HTERT RPE-1 (cell line): ENCODE results near the gene DOCK4.
"Not testable (repeated sequence)": the region's sequence is repeated elsewhere in the genome, so short reads cannot be mapped to it uniquely, and the experiment has no call there.

Experiments
- in situ Hi-C: fragments of 300-500 bp; cut with MboI; formaldehyde crosslinking; loops from 4 replicates; pipeline ENCODE4 v1.14.3; 2020; ENCODE audit warnings: low sequenced_read_pairs

Gene DOCK4

GRCh38 chr7:112137141-112138101 lies 68.8 kb downstream of the DOCK4 start:
- in situ Hi-C loops = no loop called here

DNA sequence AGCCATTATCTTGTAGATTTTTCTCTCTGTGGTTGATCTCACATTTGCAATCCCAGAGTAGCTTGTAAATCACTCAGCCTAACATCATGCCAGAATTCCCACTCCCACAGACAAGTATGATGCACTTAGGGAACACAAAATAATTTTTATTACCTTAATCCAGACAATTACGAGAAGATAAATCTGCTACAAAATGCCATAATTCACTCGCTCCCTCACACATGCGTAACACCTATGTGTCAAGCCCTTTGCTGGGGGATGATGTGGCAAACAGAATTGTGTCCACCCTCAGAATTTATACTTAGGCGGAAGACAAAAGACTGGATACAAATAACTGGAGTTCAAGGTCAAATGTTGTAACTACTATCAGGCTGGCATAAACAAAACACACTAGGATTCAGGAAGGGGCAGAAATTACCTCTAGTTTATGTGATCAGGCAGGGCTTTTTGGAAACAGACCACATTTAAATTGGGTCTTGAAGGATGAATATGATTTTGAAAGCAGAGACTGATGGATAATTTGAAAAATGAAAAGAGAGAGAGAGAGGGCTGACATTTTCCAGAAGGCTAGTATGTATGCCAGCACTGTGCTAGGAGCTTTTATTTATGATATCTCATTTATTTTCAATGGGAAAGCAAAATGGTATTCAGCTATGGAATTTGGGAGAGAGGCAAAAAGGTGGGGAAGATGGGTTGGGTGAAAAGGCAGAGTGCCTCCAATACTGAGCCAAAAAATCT lies 69.8 kb downstream of the DOCK4 start:
- in situ Hi-C loops = no loop called here

DNA sequence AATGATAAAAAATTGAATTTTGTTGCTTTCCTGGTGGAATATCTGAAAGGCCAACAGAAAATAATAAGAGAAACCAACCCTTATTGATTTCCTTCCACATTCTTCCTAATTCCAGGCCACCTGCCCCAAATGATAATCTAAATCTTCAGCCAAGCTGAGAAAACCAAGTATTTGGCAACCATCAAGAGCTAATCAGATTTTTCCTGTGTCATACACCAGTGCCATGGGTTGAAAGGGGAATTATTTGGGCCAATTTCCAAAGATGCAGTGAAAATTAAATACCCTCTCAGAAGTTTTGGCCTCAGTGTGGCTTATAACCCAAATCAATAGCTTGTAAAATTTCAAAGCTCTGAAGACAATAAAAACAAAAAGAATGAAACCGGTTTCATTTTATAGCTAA lies 70.4 kb downstream of the DOCK4 start:
- in situ Hi-C loops = no loop called here

DNA sequence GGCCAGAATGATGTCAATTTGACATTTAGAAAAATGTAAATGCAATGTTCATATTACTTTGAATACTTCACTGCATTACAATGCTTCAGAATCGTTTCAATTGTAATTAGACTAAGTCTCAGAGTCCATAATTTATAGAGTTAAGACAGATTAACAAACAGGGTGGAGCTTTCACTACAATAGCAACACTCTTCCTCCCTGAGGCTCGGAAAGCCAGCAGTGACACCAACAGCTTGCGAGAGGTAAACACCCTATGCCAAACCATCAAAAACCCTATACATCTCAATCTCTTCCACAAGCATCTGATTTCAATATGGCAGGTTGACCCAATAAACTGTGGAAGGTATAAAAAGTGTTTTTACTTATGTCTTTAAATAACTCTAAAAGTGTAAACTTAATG lies 72.2 kb downstream of the DOCK4 start:
- in situ Hi-C loops = no loop called here

GRCh38 chr7:112133328-112133727 lies 72.9 kb downstream of the DOCK4 start:
- in situ Hi-C loops = no loop called here

GRCh38 chr7:112132051-112132694 lies 74.0 kb downstream of the DOCK4 start:
- in situ Hi-C loops = no loop called here

GRCh38 chr7:112130729-112131410 lies 75.3 kb downstream of the DOCK4 start:
- in situ Hi-C loops = no loop called here

GRCh38 chr7:112129655-112130323 lies 76.4 kb downstream of the DOCK4 start:
- in situ Hi-C loops = no loop called here

GRCh38 chr7:112128461-112129425 lies 77.5 kb downstream of the DOCK4 start:
- in situ Hi-C loops = not testable (repeated sequence)

DNA sequence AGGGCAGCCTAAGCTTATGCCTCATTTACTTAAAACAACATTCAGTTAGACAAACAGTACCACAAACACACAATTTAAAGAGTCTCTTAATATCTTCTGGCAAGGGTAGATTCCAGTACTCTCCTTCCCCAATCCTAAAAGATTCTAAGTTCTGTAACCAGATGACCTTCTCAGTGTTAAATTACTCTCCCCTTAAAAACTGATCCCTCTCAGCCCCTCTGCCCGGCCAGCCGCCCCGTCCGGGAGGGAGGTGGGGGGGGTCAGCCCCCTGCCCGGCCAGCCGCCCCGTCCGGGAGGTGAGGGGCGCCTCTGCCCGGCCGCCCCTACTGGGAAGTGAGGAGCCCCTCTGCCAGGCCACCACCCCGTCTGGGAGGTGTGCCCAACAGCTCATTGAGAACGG lies 78.2 kb downstream of the DOCK4 start:
- in situ Hi-C loops = not testable (repeated sequence)

DNA sequence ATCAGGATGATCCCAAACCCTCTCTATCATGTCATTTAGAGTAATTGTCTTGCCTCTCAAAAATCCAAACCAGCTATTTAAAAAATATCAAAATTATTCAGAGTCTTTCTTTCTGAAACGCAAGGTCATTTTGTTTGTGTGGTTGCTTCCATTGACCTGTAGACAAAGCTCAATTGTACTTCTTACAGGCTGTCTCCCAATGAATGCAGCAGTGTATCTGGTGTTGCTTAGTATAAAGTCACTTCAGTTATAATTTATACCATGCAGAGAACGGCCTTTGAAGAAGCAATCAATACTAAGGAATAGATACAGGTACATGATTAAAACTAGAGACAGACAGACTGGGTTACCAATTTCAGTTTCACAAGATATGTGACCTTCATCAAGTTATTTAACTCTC lies 80.9 kb downstream of the DOCK4 start:
- in situ Hi-C loops = no loop called here

GRCh38 chr7:112124061-112124766 lies 82.0 kb downstream of the DOCK4 start:
- in situ Hi-C loops = no loop called here

DNA sequence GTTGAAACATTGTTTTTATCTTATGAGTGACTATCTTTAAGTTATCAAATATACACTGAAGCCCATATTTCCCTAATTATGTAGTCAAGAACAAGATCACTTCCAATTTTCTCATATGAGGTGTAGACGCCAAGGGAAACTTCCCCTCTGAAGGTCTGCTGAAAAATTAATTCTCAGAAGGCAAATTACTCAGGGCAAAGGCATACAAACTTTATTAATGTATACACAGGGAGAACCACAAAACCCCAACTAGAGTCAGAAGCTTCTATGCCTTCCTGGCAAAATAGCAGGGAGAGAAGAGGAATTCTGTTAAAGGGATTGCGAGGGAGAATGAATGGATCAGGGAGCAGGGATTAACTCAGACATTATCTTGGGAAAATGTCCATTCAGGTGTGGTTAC lies 83.4 kb downstream of the DOCK4 start:
- in situ Hi-C loops = no loop called here

DNA sequence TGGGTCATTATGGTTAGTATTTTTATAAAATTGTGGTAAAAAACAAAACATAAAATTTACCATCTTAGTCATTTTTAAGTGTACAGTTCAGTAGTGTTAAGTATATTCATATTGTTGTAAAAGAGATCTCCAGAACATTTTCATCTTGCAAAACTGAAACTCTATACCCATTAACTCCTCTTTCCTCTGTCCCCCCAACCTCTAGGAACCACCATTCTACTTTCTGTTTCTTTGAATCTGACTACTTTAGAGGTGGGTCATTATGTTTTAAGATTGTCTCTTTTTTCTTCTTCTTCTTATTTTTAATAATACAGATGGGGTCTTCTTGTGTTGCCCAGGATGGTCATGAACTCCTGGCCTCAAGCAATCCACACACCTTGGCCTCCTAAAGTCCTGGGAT lies 84.1 kb downstream of the DOCK4 start:
- in situ Hi-C loops = no loop called here

GRCh38 chr7:112121318-112121717 lies 84.9 kb downstream of the DOCK4 start:
- in situ Hi-C loops = no loop called here

GRCh38 chr7:112120696-112121217 lies 85.4 kb downstream of the DOCK4 start:
- in situ Hi-C loops = no loop called here

- in situ Hi-C loops = no loop called here
Measured at GRCh38 chr7:112118581-112119566, 87.3 kb downstream of the DOCK4 start.
